ENCODE measurements around the gene SLC34A2.

- TF ChIP-seq CTCF (IDR thresholded peaks at IDR 0.05; ENCODE audit: low read length) (no peak), EZH2 (optimal IDR thresholded peaks at IDR 0.05; ENCODE audit: low read depth, low read length) (no peak)
Observed at GRCh38 chr4:25703731-25704388, 48.2 kb downstream of the SLC34A2 start.

Data from MM.1S (cell line).